Daoy (cell line): ENCODE measurements around the gene ELP2. TPM values are rescaled to one million over a fixed set of nuclear protein-coding genes. Genes with fewer than 3 reads are reported as not detected.
A peak's percentile ranks its signal among the peaks of the same experiment; 100 is the strongest.

Source experiments
- DNase-seq: peaks from one replicate; pipeline ENCODE4 v3.0.0-alpha.2; 2015; ENCODE audit warnings: low read depth
- total RNA-seq: library from RNA; depleted of rRNA; stranded (reverse); fragments of >200 nt; shearing (Covaris generic); gene quantifications from 2 replicates; pipeline ENCODE4 v1.2.3, GENCODE V29; 2014

The ELP2 gene
- total RNA-seq, 1 experiment from 2014 or later: 77.4 TPM

DNA sequence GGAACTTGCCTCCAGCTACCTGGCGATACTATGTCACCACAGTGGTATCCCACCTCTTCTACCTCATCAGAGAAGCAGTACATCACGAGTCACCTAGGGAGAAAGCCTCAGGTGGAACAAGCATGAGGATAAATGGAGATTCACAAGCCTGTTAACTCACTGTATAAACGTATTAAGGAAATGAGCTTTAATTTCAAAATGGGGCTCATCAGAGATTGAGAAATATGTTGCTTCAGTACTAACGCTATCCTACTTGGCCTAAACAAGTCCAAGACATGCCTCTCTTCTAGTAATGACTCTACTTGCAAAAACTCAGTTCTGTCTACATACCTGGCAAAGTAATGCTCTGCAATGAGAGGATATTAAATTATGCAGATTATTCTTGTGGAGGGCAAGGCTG, 4.9 kb upstream of the ELP2 start:
- DNase-seq: no peak

DNA sequence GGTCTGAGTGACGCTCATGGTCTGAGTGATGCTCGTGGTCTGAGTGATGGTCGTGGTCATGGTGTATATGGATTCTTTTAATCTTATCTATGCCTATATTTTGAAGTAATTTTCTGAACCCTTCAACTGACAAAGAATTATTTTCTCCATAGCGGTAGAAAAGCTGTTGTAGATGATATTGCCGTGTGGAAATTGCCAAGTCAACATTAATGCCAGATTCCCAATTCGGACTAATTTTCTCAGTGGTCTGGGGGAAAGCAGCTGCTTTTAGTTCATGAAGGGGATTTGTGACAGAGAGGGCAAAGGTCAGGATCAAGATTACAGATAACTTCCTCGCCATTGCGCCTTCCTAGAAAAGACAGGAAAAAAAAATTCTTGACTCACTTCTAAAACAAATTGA, 3.0 kb upstream of the ELP2 start:
- no peak for DNase-seq

DNA sequence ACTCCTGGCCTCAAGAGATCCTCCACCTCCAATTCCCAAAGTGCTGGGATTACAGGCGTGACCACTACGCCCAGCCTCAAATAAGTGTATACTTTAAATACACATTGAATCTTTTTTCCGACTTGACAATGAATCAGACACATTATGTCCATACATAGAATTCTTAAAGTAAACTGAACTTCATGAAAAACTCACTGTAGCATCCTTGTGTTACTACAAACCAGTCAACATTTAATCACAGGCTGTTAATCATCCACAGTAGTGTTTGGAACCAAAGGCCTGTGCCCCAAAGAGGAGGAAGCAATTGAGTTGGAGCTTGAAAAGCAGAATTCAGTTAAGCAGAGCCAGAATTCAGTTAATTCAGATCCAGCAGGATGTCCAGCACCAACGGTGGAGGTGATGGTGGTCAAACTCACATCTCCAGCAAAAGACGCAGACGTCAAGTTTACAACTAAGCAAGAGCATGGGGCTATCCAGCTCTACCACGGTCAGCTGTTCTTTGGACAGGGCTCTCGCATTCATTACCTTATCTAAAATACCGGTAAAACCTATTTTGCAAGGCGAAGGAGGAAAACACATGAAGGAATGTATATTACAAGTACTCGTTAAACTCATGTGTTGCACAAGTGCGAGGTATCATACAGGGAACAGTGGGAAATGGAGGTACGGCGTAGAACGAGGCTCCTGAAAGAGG, 1.7 kb upstream of the ELP2 start:
- DNase-seq: no peak

DNA sequence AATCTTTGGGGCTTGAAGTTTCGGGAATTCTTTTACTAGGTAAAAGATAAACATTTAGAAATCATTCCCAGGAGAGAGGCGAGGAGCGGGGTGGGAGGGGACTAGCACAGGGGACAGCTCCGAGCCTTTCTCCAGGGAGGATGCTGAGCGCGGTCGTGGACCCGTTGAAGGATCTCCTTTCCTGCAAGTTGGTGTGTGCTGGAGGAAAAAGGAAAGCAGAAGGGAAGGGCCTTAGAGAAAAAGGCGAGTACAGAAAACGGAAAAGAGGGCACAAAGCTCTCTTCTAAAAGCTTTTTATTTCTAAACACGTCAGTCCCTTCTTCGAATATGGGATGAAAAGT, 1.2 kb upstream of the ELP2 start:
- peak; percentile 16 for DNase-seq

DNA sequence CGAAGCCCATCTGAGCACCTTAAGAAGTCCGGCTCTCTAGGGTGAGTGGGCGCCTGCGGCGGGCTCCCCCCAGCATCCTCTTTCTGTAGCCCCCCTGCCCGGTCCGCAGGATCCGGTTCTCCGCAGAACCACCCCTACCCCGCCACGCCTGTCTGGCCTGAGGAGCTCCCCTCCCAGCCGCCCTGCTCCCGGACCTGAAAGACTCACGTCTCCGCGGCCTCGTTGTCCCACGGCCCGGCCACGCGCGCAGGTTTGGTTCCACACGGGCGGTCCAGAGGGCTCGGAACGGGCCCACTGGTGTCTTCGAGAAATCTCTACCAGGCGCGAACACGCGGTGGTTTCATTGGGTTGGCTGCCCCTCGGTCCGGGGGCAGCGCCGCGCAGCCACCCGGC, 796 bp upstream of the ELP2 start:
- no peak for DNase-seq

DNA sequence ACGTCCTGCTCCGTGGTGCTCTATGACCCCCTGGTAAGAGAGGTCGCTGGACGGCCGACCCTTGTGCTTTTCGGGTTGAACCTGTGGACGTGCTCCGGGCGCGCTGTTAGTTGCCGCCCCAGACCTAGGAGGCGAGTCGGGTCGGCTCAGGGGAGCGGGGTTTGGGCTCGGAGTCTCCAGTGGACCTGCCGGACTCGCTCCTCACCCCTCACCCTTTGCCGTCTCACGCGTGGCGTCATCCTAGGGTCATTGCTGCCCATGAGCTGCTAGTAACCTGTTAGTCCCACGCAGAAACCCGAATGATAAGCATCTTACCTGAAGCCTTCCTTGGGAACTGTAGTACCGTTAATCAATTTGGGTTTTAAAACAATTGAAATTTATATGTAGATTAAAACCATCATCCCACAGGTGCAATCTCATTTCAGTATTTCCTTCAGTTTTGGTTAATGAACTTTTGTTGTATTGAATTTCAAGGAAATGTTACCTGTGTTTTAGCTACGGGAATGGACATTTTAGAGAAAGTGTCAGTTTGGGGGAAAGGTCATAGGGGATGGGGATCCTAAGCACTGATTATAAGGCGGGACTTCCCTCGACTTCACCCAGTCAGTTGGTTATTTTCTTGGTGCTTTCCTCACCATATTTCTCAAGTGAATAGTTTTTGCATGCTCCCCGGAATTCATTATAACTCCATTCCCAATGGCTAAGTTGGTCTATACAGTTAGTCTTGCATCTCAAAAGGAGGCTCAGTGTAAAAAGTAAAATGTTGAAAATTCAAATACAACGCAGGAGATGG, 536 bp downstream of the ELP2 start:
- no peak for DNase-seq

DNA sequence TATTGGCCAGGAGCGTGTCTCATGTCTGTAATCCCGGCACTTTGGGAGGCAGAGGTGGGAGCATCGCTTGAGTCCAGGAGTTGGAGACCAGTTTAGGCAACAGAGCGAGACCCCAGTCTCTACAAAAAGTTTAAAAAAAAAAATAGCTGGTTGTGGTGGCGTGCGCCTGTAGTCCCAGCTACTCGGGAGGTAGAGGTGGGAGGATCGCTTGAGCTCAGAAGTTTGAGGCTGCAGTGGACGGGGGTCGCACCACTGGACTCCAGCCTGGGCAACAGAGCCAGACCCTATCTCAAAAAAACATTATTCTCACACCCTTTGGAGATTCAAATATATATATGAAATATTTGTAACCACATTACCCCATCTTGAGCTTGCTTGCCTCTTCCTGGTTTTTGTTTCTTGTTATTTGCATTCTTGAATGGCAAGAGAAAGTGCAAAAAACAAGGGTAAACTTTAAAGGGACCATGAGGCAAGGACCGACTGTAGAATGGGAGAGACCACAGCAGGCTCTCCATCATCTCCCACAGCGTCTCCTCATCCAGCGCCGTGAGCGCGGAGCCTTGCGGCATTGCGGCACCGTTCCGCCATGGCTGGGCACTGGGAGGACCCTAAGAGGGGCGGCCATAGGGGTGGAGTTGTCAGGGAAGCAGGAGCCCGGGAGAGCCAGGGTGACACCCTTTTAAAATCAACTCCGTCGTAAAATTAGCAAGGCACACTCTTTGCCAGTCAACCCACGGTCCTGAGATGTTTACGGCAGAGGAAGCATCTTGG, 1.4 kb downstream of the ELP2 start:
- DNase-seq: no peak

DNA sequence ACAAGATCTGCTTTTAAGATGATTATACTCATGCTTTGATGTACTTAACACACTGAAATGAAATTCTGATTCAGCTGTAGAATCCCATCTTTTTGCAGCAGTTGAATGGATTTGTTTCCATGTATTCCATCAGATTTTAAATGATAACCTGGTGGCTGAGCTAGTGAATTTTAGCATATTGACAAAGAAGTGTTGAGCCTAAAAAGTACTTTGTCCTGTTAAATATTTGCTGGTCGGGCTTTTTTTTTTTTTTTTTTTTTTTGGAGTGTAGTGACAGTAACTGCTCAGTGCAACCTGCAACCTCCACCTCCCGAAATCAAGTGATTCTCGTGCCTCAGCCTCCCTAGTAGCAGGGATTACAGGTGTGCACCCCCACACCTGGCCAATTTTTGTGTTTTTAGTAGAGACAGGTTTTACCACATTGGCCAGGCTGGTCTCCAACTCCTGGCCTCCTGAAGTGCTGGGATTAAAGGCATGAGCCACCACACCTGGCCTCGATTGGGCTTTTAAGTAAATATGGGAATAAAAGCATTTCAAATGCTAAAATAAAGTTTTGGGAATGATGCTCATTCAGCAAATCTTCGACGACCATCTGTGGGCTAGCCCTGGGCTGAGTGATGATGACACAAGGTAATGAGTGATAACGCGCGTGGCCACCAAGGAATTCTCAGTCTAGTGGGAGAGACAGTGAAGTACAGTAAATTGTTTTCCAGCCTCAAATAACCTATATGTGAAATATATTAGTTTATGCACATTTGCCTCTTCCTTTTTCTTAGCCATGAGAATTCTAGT, 2.2 kb downstream of the ELP2 start:
- DNase-seq: no peak

DNA sequence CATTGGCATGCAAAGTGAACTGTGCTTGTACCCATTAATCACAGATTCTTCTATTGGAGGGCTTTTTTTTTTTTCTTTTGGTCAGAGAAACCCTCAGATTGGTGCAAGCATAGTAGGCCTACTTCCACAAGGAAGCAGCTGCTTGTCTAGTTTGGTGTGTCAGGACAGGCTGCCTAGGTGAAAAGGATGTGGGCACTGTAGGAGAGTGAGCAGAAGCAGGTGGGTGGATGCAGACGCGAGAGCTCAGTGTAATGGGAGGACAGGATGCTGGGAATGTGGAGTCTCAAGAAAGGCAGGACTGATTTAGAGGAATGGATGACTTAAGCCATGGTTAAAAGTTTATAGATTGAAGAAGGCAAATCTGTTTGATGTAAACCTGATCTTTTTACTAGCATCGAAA, 3.1 kb downstream of the ELP2 start:
- DNase-seq: no peak

DNA sequence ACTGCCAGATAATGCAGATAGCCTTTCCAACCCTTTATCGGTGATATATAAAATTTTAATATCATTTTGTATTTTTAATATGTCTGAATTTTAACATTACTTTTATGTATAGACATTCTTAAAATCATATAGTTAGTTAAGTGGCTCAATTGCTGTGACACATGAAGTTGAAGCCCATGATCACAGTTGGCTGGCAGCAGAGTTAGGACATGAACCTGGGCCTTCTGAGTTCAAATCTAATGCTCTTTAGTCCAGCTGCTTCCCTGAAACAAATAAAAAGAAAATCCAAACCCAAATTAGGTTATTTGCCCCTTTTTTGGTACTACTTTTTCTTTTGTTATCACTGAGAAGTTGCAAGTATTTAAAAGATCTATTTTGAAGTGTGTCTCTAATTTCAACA, 5.6 kb downstream of the ELP2 start:
- DNase-seq: no peak

DNA sequence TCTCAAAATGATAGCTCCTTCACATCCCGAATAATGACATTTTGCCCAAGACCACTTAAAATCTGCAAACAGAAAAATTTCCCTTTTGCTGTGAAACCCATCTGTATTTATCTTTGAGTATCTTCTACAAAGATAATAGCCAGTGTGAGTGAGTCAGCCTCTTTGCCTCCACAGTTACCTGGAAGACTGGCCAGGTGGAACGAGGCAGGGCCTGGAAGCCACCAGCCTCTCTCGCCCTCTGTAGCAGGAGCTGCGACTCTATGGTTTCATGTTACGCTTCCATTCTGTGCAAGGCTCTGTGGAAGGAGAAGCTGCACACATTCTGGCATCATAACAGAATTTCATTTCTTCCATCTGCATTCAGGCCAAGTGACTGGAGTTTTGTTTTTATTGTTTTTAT, 9.5 kb downstream of the ELP2 start:
- no peak for DNase-seq

DNA sequence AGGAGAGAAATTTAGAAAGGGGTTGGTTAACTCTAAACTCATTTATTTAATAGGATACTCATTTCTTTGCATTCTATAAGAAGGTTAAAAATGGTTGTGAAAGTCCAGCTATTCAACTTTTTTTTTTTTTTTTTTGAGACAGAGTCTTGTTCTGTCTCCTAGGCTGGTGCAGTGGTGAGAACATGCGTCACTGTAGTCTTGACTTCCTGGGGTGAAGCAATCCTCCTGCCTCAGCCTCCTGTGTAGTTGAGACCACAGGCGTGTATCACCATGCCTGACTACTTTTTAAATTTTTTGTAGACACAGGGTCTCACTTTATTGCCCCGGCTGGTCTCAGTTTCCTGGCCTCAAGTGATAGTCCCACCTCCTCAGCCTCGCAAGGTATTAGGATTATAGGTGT, 11.9 kb downstream of the ELP2 start:
- no peak for DNase-seq

DNA sequence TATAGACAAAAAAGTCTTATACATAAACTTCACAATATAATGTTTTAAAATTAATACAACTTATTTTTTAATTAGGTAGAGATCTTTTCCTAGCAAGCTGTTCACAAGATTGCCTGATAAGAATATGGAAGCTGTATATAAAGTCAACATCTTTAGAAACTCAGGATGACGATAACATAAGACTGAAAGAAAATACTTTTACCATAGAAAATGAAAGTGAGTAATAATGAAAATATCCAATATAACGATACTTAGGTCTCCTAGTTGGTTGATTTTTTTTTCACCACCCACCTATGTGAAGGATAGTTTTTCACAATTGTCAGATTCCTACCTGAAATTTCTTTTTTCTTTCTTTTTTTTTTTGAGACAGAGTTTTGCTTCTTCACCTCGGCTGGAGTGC, 13.1 kb downstream of the ELP2 start:
- DNase-seq: no peak

DNA sequence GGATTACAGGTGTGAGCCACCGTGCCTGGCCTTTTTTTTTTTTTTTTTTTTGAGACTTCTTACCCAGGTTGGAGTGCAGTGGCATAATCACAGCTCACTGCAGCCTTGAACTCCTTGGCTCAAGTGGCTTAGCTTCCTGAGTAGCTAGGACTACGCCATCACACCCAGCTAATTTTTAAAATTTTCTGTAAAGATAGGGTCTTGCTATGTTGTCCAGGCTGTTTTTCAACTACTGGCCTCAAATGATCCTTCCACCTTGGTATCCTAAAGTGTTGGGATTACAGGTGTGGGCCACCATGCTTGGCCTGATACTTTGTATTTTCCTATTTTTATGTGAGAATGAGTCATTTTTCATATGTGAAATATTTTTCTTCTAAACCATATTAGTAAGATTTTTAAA, 13.7 kb downstream of the ELP2 start:
- DNase-seq: no peak

DNA sequence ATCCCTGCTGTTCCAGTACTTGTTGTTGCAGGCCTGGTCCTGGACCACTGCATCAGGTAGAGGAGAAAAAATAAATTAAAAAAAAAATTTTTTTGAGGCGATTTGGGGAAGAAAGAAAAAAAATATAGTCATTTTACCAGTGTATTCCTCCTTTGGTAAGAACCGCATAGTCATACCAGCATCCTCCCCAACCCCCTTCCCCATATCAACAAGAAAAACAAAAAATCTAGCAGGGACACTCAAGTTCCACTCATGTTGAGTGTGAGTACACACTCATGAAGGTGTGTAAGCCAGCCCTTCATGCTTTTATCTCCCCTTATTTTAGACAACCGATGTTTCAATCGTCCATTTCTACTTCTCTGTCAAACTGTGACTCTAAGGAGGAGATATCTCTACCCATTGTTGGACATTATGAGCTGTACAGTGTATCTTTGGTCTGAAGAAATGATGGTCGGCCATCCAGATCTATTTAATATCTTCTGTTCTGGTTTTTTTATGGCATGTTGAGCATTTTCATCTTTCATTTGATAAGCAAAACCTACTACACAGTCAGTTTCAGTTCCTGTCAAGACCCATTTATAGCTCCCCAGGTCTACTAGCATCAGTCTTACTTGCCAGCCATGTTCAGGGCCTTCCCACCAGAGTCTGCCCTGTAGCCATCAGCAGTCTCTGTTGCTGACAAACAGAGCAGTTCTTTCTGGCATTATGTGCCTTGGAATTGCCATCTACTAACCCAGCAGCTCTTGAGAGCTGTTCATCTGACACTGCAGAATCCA, 20.0 kb downstream of the ELP2 start:
- no peak for DNase-seq

DNA sequence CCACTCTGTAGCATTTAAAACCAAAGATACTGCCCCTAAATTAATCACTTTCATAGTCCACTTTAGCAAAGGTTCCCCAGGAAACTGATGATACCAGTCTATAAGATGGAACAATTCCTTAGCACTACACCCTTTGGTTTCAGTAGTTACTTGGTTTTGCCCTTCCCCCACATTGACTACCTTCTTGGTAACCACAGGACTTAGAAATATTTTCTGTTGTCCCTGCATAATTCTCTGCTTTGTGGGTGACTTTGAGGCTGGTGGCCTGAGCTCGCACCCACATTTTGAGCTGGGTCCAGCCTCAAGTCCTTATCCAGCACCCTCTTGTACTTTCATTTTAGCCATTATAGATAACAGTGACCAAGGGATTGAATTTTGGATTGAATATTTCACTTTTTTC, 23.1 kb downstream of the ELP2 start:
- DNase-seq: no peak

DNA sequence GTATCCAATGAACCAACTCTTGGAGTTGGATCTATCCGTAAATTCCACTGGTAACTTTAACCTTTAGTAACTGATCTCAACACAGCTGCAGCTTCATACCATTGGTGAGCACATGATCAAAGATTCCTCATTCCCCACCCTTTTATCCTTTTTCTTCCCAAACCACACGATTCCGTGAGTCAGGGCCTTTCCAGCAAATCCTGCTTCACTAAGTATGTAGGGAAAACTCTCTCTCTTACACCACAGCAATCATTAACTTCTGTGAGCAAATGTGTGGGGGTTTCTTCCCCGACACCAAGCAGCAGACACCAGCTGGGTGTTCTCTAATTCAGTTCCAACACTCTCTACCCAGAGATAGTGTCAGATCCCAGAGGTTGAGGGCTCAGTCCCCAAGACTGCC, 23.5 kb downstream of the ELP2 start:
- no peak for DNase-seq

DNA sequence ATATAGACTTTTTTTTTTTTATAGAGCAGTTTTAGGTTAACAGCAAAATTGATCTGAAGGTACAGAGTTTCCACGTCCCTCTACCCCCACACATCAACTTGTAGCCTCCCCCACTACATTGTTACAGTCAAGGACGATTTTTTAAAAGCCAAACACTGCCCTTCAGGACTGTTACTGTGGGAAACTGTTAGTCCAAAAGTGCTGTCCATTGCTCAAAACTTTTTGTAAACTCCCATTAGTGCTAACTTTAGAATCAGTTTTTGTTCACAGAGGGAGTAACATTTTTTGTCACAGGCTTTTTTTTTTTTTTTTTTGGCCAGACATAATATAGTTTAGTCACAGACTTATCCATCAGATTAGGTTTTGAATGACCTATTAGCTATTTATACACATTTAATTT, 24.1 kb downstream of the ELP2 start:
- no peak for DNase-seq

DNA sequence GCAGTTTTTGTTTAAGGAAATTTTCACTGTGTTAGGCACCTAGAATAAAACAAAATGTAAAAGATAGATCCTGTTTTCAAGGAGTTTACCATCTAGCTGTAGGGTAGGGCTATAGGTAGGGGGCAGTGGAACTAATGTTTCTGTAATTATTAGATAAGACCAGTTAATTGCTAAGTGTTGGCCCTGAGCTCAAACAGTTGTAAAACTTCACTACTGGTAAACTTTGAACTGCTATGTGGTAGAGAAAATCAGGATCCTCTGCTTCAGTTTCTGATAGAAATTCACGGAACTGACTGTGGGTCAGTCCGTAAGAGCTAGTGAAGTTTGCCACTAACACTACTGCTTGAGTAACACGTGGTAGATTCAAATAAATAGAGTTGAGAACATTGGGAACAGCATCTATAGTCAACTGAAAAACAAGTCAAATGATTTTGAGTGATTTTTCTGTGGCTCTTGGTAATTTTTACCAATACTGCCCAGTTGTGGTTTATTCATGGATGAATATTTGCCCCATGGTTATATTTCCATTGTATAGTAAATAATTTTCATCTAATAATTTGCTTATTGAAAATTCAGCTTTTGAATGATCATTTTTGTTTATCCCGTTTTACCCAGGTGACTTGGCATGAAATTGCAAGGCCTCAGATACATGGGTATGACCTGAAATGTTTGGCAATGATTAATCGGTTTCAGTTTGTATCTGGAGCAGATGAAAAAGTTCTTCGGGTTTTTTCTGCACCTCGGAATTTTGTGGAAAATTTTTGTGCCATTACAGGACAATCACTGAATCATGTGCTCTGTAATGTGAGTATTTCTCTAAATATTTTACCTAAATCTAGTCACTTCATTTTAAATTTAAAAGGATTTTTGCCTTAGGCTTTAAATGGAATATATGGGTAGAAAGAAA, 26.4 kb downstream of the ELP2 start:
- DNase-seq: no peak

DNA sequence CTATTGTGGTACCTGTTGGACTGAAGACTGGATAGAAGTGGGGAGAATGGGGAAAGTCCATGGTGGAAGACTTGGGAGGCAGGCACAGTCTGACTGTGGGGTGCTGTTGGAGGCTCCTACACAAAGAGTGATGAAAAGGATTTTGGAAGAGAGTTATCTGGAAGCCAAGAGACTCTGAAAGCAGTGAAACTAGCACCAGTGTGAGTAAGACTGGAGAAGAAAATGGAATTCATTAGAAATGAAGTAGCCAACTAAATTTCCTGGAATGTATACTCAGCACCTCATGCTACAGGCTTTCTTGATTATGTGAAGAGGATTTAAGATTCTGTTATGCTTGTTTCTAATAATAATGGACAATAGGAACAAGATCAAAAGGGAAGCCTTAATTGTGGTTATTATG, 27.7 kb downstream of the ELP2 start:
- DNase-seq: no peak
